ENCODE data around the gene SORBS2.

GRCh38 chr4:185713731-185714130 is 98.3 kb downstream of the SORBS2 start:
- TF ChIP-seq PATZ1 (CRISPR knock-in tag; IDR thresholded peaks at IDR 0.05; ENCODE audit: borderline replicate concordance) (no peak), TOX (CRISPR knock-in tag; IDR thresholded peaks at IDR 0.05; ENCODE audit: borderline replicate concordance) (no peak), OSR1 (CRISPR knock-in tag; IDR thresholded peaks at IDR 0.05) (no peak)

Measured in SK-N-SH treated with all-trans-retinoic acid at 6 μM for 48 hours (cell line).